Activated T-cell treated with anti-CD3 and anti-CD28 coated beads for 48 hours (primary cell): ENCODE data around the gene MON1A.
A peak's percentile ranks its signal among the peaks of the same experiment; 100 is the strongest.
"Not testable (repeated sequence)": the region's sequence is repeated elsewhere in the genome, so short reads cannot be mapped to it uniquely, and the experiment has no call there.

Experiments used
- DNase-seq: peaks from one replicate; pipeline ENCODE4 v3.0.0-alpha.2; 2020; ENCODE audit warnings: low read depth

The MON1A gene

GRCh38 chr3:49917806-49918590 lies 11.6 kb downstream of the MON1A start:
- DNase-seq, result not testable (repeated sequence)

- DNase-seq, result no peak
These were observed 12.9 kb downstream of the MON1A start for GRCh38 chr3:49916686-49917085.

GRCh38 chr3:49914906-49915305 lies 14.7 kb downstream of the MON1A start:
- DNase-seq, result no peak

GRCh38 chr3:49912881-49913281 lies 16.7 kb downstream of the MON1A start:
- no peak for DNase-seq

- no peak for DNase-seq
These were observed 18.0 kb downstream of the MON1A start for GRCh38 chr3:49911611-49912010.

- no peak for DNase-seq
These were observed 18.5 kb downstream of the MON1A start for GRCh38 chr3:49911124-49911420.

- no peak for DNase-seq
These were observed 19.0 kb downstream of the MON1A start for GRCh38 chr3:49910409-49911123.

- no peak for DNase-seq
These were observed 21.0 kb downstream of the MON1A start for GRCh38 chr3:49908373-49909199.

- peak; percentile 48 for DNase-seq
These were observed 23.4 kb downstream of the MON1A start for GRCh38 chr3:49906073-49906743.

- DNase-seq, result not testable (repeated sequence)
These were observed 25.2 kb downstream of the MON1A start for GRCh38 chr3:49904448-49904847.

GRCh38 chr3:49903451-49904424 lies 25.9 kb downstream of the MON1A start, which contains the start of gene MST1R:
MST1R (minus strand) TSS chr3:49903873; CDS start chr3:49903609, 264 bp downstream.
- DNase-seq, result peak; percentile 88

GRCh38 chr3:49902511-49903345 lies 26.9 kb downstream of the MON1A start:
- DNase-seq, result no peak

GRCh38 chr3:49901366-49902339 lies 28.0 kb downstream of the MON1A start:
- DNase-seq, result no peak

- no peak for DNase-seq
These were observed 29.0 kb downstream of the MON1A start for GRCh38 chr3:49900491-49901153.

GRCh38 chr3:49899815-49900214 lies 29.8 kb downstream of the MON1A start:
- DNase-seq, result no peak

GRCh38 chr3:49898991-49899390 lies 30.6 kb downstream of the MON1A start:
- no peak for DNase-seq

GRCh38 chr3:49896345-49896744 lies 33.3 kb downstream of the MON1A start:
- DNase-seq, result no peak

- DNase-seq, result no peak
These were observed 33.8 kb downstream of the MON1A start for GRCh38 chr3:49895791-49896190.
